Esophagus squamous epithelium (tissue), 4 donors: Measurements from ENCODE around the gene SLC9A8.

Experiments used
- POLR2A ChIP-seq, 4 donors: fragments of 450-650 bp; IDR thresholded peaks; one replicate each; pipeline ENCODE4 v1.6.1; 2017; ENCODE audit warnings: antibody characterized with exemption in 4 of 4, mild to moderate bottlenecking in 4 of 4, moderate library complexity in 3 of 4
- TF ChIP-seq, protein P1 (sequence below), 6 experiments: fragments of 450-650 bp in 4 of 6; fragments of 200-600 bp in 2 of 6; sonication (generic) in 2 of 6; IDR thresholded peaks; one replicate each; pipeline ENCODE4 v1.5.1; 2016 to 2019; ENCODE audit warnings: antibody characterized with exemption in 6 of 6, mild to moderate bottlenecking in 4 of 6, moderate library complexity in 4 of 6

DNA sequence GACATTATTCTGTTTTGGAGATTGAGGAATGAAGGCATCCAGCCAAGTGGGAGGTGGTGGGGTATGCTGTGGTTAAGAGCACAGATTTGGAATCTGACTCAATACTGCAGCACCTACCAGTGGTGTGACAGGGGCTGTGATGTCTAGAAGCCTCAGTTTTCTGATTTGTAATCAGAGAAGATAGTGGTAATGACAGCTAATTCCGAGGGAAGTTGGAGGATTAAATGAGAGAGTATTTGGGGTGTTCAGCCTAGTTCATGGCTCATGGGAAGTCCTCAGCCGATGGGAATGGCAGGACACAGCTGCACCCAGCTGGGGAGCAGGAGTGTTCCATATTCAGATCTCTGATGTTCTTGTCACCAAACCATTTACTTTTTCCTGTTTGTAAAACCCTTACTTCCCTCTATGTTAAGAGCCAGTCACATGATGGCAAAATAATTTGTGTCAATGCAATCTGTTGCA, 9.3 kb downstream of the SLC9A8 start:
- TF ChIP-seq, protein P1, sequence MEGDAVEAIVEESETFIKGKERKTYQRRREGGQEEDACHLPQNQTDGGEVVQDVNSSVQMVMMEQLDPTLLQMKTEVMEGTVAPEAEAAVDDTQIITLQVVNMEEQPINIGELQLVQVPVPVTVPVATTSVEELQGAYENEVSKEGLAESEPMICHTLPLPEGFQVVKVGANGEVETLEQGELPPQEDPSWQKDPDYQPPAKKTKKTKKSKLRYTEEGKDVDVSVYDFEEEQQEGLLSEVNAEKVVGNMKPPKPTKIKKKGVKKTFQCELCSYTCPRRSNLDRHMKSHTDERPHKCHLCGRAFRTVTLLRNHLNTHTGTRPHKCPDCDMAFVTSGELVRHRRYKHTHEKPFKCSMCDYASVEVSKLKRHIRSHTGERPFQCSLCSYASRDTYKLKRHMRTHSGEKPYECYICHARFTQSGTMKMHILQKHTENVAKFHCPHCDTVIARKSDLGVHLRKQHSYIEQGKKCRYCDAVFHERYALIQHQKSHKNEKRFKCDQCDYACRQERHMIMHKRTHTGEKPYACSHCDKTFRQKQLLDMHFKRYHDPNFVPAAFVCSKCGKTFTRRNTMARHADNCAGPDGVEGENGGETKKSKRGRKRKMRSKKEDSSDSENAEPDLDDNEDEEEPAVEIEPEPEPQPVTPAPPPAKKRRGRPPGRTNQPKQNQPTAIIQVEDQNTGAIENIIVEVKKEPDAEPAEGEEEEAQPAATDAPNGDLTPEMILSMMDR (IDR thresholded peaks at IDR 0.05) = peak in 1 of 6 experiments; percentile 10
- no peak for TF ChIP-seq POLR2A (IDR thresholded peaks at IDR 0.05)
